WTC11 (cell line): ENCODE results near the gene PUS10. TPM values are rescaled to one million over a fixed set of nuclear protein-coding genes. Genes with fewer than 3 reads are reported as not detected.

Experiments
- ATAC-seq: fragments of 200-7000 bp; cut with Tn5 transposase; 2 replicates; pipeline ENCODE4 v1.10.0; 2021; ENCODE audit warnings: mild to moderate bottlenecking, moderate library complexity
- CTCF ChIA-PET: fragments of 300-600 bp; sonication (Branson Sonifier 250); formaldehyde crosslinking; loops from one replicate; lab custom pipeline; 2021; ENCODE audit warnings: antibody characterized with exemption; lab: Charles Lee
- POLR2A ChIA-PET: fragments of 350-600 bp; sonication (Branson Sonifier 250); formaldehyde crosslinking; loops from one replicate; lab custom pipeline; 2021; ENCODE audit warnings: antibody characterized with exemption; lab: Charles Lee
- DNase-seq: peaks from one replicate; pipeline ENCODE4 v3.0.0; 2021; ENCODE audit warnings: low spot score
- H3K27ac Mint-ChIP-seq: 2 replicates; pipeline ENCODE4 v1.8.0; 2021; ENCODE audit warnings: mixed read lengths
- H3K27me3 Mint-ChIP-seq: 2 replicates; pipeline ENCODE4 v1.8.0; 2021; ENCODE audit warnings: low read depth, mild to moderate bottlenecking, moderate library complexity, mixed read lengths
- H3K36me3 Mint-ChIP-seq: 2 replicates; pipeline ENCODE4 v1.8.0; 2021; ENCODE audit warnings: mixed read lengths
- H3K4me1 Mint-ChIP-seq: 2 replicates; pipeline ENCODE4 v1.8.0; 2022; ENCODE audit warnings: mixed read lengths
- H3K4me3 Mint-ChIP-seq: 2 replicates; pipeline ENCODE4 v1.8.0; 2021; ENCODE audit warnings: mild to moderate bottlenecking, moderate library complexity, mixed read lengths
- H3K9me3 Mint-ChIP-seq: 2 replicates; pipeline ENCODE4 v1.8.0; 2021; ENCODE audit warnings: mixed read lengths
- ATF1 ChIP-seq: sonication (generic); formaldehyde crosslinking; IDR thresholded peaks from 2 replicates; pipeline ENCODE4 v1.8.1; 2023; ENCODE audit warnings: mild to moderate bottlenecking, moderate library complexity, missing genetic modification reagents
- CREM ChIP-seq: sonication (generic); formaldehyde crosslinking; IDR thresholded peaks from 2 replicates; pipeline ENCODE4 v1.8.1; 2022; ENCODE audit warnings: mild to moderate bottlenecking, missing genetic modification reagents, moderate library complexity
- CTCF ChIP-seq: fragments of 200-600 bp; IDR thresholded peaks from 2 replicates; pipeline ENCODE4 v1.8.0; 2022; ENCODE audit warnings: antibody characterized with exemption
- GABPB1 ChIP-seq: sonication (generic); formaldehyde crosslinking; IDR thresholded peaks from 2 replicates; pipeline ENCODE4 v1.8.1; 2023; ENCODE audit warnings: mild to moderate bottlenecking, missing genetic modification reagents
- GTF2I ChIP-seq: fragments of 250-450 bp; sonication (Bioruptor Pico); conservative IDR thresholded peaks from 2 replicates; pipeline ENCODE4 v1.4.0; 2021; ENCODE audit warnings: mild to moderate bottlenecking
- HMGA2 ChIP-seq: fragments of 250-450 bp; sonication (Bioruptor Pico); IDR thresholded peaks from 2 replicates; pipeline ENCODE4 v1.4.0; 2021; ENCODE audit warnings: mild to moderate bottlenecking, moderate library complexity
- JUN ChIP-seq: sonication (generic); formaldehyde crosslinking; IDR thresholded peaks from 2 replicates; pipeline ENCODE4 v1.8.0; 2023; ENCODE audit warnings: mild to moderate bottlenecking, missing genetic modification reagents
- MYBL2 ChIP-seq: sonication (generic); formaldehyde crosslinking; IDR thresholded peaks from 2 replicates; pipeline ENCODE4 v1.8.1; 2023; ENCODE audit warnings: mild to moderate bottlenecking, moderate library complexity, missing genetic modification reagents
- NR1H2 ChIP-seq: sonication (generic); formaldehyde crosslinking; IDR thresholded peaks from 2 replicates; pipeline ENCODE4 v1.9.0; 2021; ENCODE audit warnings: mild to moderate bottlenecking, moderate library complexity, missing genetic modification reagents
- OVOL2 ChIP-seq: fragments of 250-450 bp; sonication (Bioruptor Pico); IDR thresholded peaks from 2 replicates; pipeline ENCODE4 v1.9.0; 2021; ENCODE audit warnings: mild to moderate bottlenecking, borderline replicate concordance
- SMAD4 ChIP-seq: sonication (generic); formaldehyde crosslinking; IDR thresholded peaks from 2 replicates; pipeline ENCODE4 v1.8.0; 2022; ENCODE audit warnings: mild to moderate bottlenecking, missing genetic modification reagents
- TP53 ChIP-seq: sonication (generic); formaldehyde crosslinking; IDR thresholded peaks from 2 replicates; pipeline ENCODE4 v1.8.1; 2023; ENCODE audit warnings: mild to moderate bottlenecking, missing genetic modification reagents
- ZBTB21 ChIP-seq: sonication (generic); formaldehyde crosslinking; IDR thresholded peaks from 2 replicates; pipeline ENCODE4 v1.8.1; 2023; ENCODE audit warnings: mild to moderate bottlenecking, missing genetic modification reagents, borderline replicate concordance
- ZNF232 ChIP-seq: sonication (generic); formaldehyde crosslinking; IDR thresholded peaks from 2 replicates; pipeline ENCODE4 v1.8.0; 2022; ENCODE audit warnings: mild to moderate bottlenecking, missing genetic modification reagents
- ZNF317 ChIP-seq: sonication (generic); formaldehyde crosslinking; IDR thresholded peaks from 2 replicates; pipeline ENCODE4 v1.8.1; 2023; ENCODE audit warnings: low read depth, mild to moderate bottlenecking, moderate library complexity, missing genetic modification reagents, borderline replicate concordance
- ZNF416 ChIP-seq: fragments of 250-450 bp; sonication (Bioruptor Pico); IDR thresholded peaks from 2 replicates; pipeline ENCODE4 v1.9.0; 2021; ENCODE audit warnings: mild to moderate bottlenecking, inconsistent platforms
- ZNF423 ChIP-seq: fragments of 250-450 bp; sonication (Bioruptor Pico); IDR thresholded peaks from 2 replicates; pipeline ENCODE4 v2.1.2; 2022; ENCODE audit warnings: mild to moderate bottlenecking, moderate library complexity
- total RNA-seq: library from RNA; stranded (reverse); gene quantifications from 3 replicates; pipeline ENCODE4 v1.2.3, GENCODE V29; 2021
- TF ChIP-seq, protein P1 (sequence below): sonication (generic); formaldehyde crosslinking; conservative IDR thresholded peaks from 2 replicates; pipeline ENCODE4 v1.8.1; 2022; ENCODE audit warnings: mild to moderate bottlenecking, missing genetic modification reagents
- TF ChIP-seq, protein P2 (sequence below): sonication (generic); formaldehyde crosslinking; IDR thresholded peaks from 2 replicates; pipeline ENCODE4 v1.8.0; 2022; ENCODE audit warnings: mild to moderate bottlenecking, missing genetic modification reagents
- TF ChIP-seq, protein P3 (sequence below): sonication (generic); formaldehyde crosslinking; conservative IDR thresholded peaks from 2 replicates; pipeline ENCODE4 v1.8.1; 2023; ENCODE audit warnings: mild to moderate bottlenecking, low read depth, missing genetic modification reagents, moderate library complexity
- TF ChIP-seq, protein P4 (sequence below): sonication (generic); formaldehyde crosslinking; IDR thresholded peaks from 2 replicates; pipeline ENCODE4 v1.8.1; 2022; ENCODE audit warnings: mild to moderate bottlenecking, missing genetic modification reagents, moderate library complexity, borderline replicate concordance

Gene PUS10
- total RNA-seq, 1 experiment from 2014 or later = 2.9 TPM

DNA sequence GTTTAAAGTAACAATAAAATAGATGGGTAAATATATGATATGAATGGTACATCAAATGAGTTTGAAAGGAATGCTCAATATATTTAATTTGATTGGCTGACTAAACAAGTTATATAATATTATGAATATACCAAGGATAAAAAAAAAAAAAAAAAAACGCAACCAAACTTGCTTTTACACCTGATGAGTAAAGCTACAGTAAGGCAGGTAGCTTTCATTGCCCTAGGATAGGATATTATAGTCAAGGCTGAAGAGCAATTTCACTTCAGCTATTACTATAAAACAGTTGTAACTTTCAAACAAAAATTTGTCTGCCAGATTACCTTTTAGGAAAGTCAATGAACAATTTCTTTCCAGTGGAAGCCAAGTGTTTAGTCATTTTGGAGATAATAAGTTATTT lies 57.3 kb downstream of the PUS10 start:
- Mint-ChIP-seq H3K4me3 (no peak overlapping the region), H3K27ac (no peak overlapping the region), H3K36me3 (no peaks in the 10 kb centered on the region), H3K9me3 (no peaks in the 10 kb centered on the region), H3K4me1 (peaks cover 15% of the 10 kb centered on the region), H3K27me3 (no peaks in the 10 kb centered on the region)
- ATAC-seq = no peak
- no peak for DNase-seq
- ChIA-PET CTCF (no interaction called here), POLR2A (no interaction called here)
- TF ChIP-seq, protein P1, sequence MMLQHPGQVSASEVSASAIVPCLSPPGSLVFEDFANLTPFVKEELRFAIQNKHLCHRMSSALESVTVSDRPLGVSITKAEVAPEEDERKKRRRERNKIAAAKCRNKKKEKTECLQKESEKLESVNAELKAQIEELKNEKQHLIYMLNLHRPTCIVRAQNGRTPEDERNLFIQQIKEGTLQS (CRISPR knock-in tag) = no peak
- TF ChIP-seq, protein P2, sequence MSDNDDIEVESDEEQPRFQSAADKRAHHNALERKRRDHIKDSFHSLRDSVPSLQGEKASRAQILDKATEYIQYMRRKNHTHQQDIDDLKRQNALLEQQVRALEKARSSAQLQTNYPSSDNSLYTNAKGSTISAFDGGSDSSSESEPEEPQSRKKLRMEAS (CRISPR knock-in tag) = no peak
- no peak for TF ChIP-seq NR1H2 (CRISPR knock-in tag)
- TF ChIP-seq, protein P3, sequence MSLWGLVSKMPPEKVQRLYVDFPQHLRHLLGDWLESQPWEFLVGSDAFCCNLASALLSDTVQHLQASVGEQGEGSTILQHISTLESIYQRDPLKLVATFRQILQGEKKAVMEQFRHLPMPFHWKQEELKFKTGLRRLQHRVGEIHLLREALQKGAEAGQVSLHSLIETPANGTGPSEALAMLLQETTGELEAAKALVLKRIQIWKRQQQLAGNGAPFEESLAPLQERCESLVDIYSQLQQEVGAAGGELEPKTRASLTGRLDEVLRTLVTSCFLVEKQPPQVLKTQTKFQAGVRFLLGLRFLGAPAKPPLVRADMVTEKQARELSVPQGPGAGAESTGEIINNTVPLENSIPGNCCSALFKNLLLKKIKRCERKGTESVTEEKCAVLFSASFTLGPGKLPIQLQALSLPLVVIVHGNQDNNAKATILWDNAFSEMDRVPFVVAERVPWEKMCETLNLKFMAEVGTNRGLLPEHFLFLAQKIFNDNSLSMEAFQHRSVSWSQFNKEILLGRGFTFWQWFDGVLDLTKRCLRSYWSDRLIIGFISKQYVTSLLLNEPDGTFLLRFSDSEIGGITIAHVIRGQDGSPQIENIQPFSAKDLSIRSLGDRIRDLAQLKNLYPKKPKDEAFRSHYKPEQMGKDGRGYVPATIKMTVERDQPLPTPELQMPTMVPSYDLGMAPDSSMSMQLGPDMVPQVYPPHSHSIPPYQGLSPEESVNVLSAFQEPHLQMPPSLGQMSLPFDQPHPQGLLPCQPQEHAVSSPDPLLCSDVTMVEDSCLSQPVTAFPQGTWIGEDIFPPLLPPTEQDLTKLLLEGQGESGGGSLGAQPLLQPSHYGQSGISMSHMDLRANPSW = no peak
- TF ChIP-seq ZNF416 = no peak
- no peak for TF ChIP-seq ATF1 (CRISPR knock-in tag)
- TF ChIP-seq GABPB1 (CRISPR knock-in tag) = no peak

- TF ChIP-seq GTF2I (no peak), ZNF423 (CRISPR knock-in tag) (no peak), CREM (no peak), OVOL2 (CRISPR knock-in tag) (no peak), SMAD4 (CRISPR knock-in tag) (no peak), TP53 (CRISPR knock-in tag) (no peak), ZNF317 (no peak), JUN (CRISPR knock-in tag) (no peak), MYBL2 (CRISPR knock-in tag) (no peak)
- TF ChIP-seq, protein P1 (CRISPR knock-in tag) = no peak
- ATAC-seq = no peak
- DNase-seq = no peak
- ChIA-PET CTCF (no interaction called here), POLR2A (no interaction called here)
- Mint-ChIP-seq H3K4me1 (peaks cover 6% of the 10 kb centered on the region), H3K27ac (no peak overlapping the region), H3K4me3 (no peak overlapping the region), H3K27me3 (no peaks in the 10 kb centered on the region), H3K36me3 (no peaks in the 10 kb centered on the region), H3K9me3 (no peaks in the 10 kb centered on the region)
These were observed 58.6 kb downstream of the PUS10 start for GRCh38 chr2:60959501-60959900.

DNA sequence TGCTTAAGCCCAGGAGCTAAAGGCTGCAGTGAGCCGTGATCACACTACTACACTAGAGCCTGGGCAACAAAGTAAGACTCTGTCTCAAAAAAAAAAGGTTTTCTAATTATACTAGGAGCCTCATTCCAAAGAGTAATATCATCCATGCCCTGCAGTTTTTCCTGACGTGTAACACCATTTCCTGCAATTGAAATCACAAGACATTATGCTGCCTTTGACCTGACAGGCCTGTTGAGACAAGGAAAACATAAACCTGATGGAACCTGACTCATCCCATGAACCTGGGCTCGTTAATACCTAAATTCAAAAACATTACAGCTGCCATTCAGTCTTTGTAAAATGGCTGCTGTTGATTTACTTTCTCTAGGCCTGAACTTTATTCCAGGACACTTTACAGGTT lies 59.3 kb downstream of the PUS10 start:
- Mint-ChIP-seq H3K27ac (no peak overlapping the region), H3K27me3 (no peaks in the 10 kb centered on the region), H3K9me3 (no peaks in the 10 kb centered on the region), H3K4me1 (no peaks in the 10 kb centered on the region), H3K4me3 (no peak overlapping the region), H3K36me3 (no peaks in the 10 kb centered on the region)
- TF ChIP-seq ATF1 (CRISPR knock-in tag) (no peak), OVOL2 (CRISPR knock-in tag) (no peak), CREM (no peak), CTCF (no peak), HMGA2 (CRISPR knock-in tag) (no peak), ZBTB21 (CRISPR knock-in tag) (no peak), ZNF232 (CRISPR knock-in tag) (no peak)
- TF ChIP-seq, protein P4, sequence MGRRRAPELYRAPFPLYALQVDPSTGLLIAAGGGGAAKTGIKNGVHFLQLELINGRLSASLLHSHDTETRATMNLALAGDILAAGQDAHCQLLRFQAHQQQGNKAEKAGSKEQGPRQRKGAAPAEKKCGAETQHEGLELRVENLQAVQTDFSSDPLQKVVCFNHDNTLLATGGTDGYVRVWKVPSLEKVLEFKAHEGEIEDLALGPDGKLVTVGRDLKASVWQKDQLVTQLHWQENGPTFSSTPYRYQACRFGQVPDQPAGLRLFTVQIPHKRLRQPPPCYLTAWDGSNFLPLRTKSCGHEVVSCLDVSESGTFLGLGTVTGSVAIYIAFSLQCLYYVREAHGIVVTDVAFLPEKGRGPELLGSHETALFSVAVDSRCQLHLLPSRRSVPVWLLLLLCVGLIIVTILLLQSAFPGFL (CRISPR knock-in tag) = no peak
- POLR2A ChIA-PET = no interaction called here
- DNase-seq (no peak), ATAC-seq (no peak)
- CTCF ChIA-PET = no interaction called here
